NT2/D1 (cell line): ENCODE measurements around the gene PPT2.

Experiments used
- SUZ12 ChIP-seq: IDR thresholded peaks from 2 replicates; pipeline ENCODE4 v1.6.1; 2011; ENCODE audit not compliant: insufficient read length, insufficient read depth; ENCODE audit errors: extremely low read depth
- YY1 ChIP-seq: IDR thresholded peaks from 2 replicates; pipeline ENCODE4 v1.6.1; 2011; ENCODE audit not compliant: insufficient read length, insufficient read depth
- ZNF274 ChIP-seq: IDR thresholded peaks from 2 replicates; pipeline ENCODE4 v1.6.1; 2011; ENCODE audit warnings: mild to moderate bottlenecking, low read depth, low read length

DNA sequence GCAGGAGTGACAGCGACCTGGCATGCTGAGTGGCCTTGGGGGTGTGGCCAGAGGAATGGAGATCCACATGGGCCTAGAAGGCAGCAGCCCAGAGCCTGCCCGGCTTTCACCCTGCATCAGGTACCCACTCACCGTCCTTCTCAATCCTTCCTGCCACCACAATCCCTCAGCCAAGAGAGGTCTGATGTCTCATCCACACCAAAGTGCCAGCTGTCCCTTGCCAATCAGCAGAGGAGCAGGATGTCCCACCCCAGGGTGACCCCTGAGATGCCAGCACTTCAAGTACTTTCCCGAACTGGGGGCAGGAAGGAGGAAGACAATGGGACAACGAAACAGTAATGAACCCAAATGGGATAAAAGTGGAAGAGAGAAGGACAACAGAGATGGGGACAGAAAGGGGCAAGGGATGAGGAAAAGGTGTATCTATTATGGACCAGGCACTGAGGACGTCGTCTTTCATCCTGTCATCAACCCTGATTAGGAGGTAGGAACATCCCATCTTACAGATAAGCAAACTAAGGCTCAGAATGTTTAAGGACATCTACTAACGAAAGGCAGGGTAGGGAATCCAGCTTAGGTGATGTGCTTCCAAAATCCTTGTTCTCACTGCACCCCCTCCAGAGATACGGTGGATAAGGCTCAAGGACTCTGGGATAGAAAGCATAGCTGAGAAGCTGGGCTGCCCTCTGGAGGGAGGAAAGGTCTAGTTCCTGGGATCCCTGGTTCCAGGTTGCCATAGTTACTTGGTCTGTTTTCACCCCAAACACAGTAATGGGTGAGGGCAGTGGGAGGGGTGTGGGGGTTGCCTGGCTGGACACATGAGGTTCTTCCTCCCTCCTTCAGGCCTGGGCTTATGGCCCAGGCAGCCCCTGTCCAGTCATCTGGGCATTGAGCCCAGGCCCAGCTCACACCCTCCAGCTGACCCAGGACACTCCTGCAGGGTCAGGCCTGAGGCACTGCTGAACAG lies 40.3 kb upstream of the PPT2 start:
- TF ChIP-seq ZNF274 (no peak), SUZ12 (no peak), YY1 (no peak)
